Measurements from ENCODE around the gene ITPRIPL2. TPM values are rescaled to one million over a fixed set of nuclear protein-coding genes. Genes with fewer than 3 reads are reported as not detected.

ITPRIPL2 gene
- total RNA-seq, 1 donor from 2014 or later = 14.5 TPM

GRCh38 chr16:19105891-19106624 is 7.7 kb upstream of the ITPRIPL2 start:
- no peak for TF ChIP-seq CTCF (conservative IDR thresholded peaks at IDR 0.05; ENCODE audit: low read depth, low read length)
- H3K4me3 ChIP-seq (ENCODE audit: low read depth, low read length) = no peak overlapping the region
- no peak for DNase-seq (ENCODE audit: low read depth)

- H3K4me3 ChIP-seq (ENCODE audit: low read depth, low read length) = no peak overlapping the region
- DNase-seq (ENCODE audit: low read depth) = no peak
- no peak for TF ChIP-seq CTCF (conservative IDR thresholded peaks at IDR 0.05; ENCODE audit: low read depth, low read length)
Observed at GRCh38 chr16:19106625-19107020, 7.1 kb upstream of the ITPRIPL2 start.

GRCh38 chr16:19108409-19109287 is 5.1 kb upstream of the ITPRIPL2 start:
- H3K4me3 ChIP-seq (ENCODE audit: low read depth, low read length) = no peak overlapping the region
- no peak for TF ChIP-seq CTCF (conservative IDR thresholded peaks at IDR 0.05; ENCODE audit: low read depth, low read length)
- DNase-seq (ENCODE audit: low read depth) = no peak

- no peak overlapping the region for H3K4me3 ChIP-seq (ENCODE audit: low read depth, low read length)
- TF ChIP-seq CTCF (conservative IDR thresholded peaks at IDR 0.05; ENCODE audit: low read depth, low read length) = no peak
- no peak for DNase-seq (ENCODE audit: low read depth)
Observed at GRCh38 chr16:19109288-19109664, 4.5 kb upstream of the ITPRIPL2 start.

- no peak overlapping the region for H3K4me3 ChIP-seq (ENCODE audit: low read depth, low read length)
- TF ChIP-seq CTCF (conservative IDR thresholded peaks at IDR 0.05; ENCODE audit: low read depth, low read length) = no peak
- DNase-seq (ENCODE audit: low read depth) = no peak
Observed at GRCh38 chr16:19110537-19111360, 3.0 kb upstream of the ITPRIPL2 start.

GRCh38 chr16:19112099-19112407 is 1.7 kb upstream of the ITPRIPL2 start:
- no peak for DNase-seq (ENCODE audit: low read depth)
- no peak for TF ChIP-seq CTCF (conservative IDR thresholded peaks at IDR 0.05; ENCODE audit: low read depth, low read length)
- H3K4me3 ChIP-seq (ENCODE audit: low read depth, low read length) = no peak overlapping the region

Data from epithelial cell of proximal tubule (primary cell).